ENCODE data around the gene WDR41.
A peak's percentile ranks its signal among the peaks of the same experiment; 100 is the strongest.

DNA sequence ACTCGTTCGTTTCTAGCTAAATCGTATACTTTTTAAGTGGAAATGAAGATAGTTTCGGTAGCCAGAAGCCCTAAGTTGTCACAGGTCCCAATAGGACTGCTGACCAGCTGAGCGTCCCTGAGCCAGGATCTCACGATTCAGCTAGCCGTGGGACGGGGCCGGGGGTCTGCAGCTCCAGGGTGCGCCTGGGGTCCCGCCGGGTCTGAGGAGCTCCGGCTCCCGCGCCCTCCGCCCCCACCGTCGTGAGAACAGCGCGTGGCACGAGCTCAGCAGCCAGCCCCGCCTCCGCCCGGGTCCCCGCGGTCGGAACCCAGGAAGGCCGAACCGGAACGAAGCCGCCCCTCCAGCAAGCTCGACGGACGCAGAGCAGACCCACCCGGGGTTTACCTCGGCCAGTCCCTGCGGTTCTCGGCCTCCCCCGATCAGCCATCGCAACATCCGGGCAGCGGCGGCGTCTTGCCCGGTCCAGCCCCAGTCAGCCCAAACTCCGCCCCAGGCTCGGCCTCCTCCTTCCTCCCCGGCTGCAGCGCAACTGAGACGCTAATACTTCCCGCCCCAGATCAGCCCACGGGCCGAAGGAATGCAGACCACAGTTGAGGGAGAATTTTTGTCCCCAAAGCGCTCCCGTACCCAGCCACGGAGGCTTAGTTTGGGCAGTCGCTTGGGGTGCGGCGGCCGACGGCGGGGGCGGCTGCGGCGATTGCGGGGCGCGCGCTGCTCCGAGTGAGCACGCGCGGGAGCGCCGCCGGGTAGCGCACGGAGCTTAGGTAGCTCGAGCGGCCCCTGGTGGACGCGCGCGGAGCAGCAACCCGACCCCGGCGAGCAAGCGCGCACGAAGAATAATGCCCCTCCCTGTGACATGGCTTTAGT lies at the start of gene WDR41:
- TF ChIP-seq, protein P1, sequence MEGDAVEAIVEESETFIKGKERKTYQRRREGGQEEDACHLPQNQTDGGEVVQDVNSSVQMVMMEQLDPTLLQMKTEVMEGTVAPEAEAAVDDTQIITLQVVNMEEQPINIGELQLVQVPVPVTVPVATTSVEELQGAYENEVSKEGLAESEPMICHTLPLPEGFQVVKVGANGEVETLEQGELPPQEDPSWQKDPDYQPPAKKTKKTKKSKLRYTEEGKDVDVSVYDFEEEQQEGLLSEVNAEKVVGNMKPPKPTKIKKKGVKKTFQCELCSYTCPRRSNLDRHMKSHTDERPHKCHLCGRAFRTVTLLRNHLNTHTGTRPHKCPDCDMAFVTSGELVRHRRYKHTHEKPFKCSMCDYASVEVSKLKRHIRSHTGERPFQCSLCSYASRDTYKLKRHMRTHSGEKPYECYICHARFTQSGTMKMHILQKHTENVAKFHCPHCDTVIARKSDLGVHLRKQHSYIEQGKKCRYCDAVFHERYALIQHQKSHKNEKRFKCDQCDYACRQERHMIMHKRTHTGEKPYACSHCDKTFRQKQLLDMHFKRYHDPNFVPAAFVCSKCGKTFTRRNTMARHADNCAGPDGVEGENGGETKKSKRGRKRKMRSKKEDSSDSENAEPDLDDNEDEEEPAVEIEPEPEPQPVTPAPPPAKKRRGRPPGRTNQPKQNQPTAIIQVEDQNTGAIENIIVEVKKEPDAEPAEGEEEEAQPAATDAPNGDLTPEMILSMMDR (IDR thresholded peaks at IDR 0.05): peak; percentile 57 to 97 (median 86)
- TF ChIP-seq POLR2A (IDR thresholded peaks at IDR 0.05): peak; percentile 57 to 71
